Kidney (tissue), 14 donors: ENCODE measurements around the gene IFT88. TPM values are rescaled to one million over a fixed set of nuclear protein-coding genes. Genes with fewer than 3 reads are reported as not detected.

ENCODE experiments used
- DNase-seq, 5 donors: peaks; one replicate each; pipeline ENCODE4 v3.0.0-alpha.2; 2013 to 2020
- FAIRE-seq: peaks from 2 replicates; lab custom pipeline; 2012; peaks lifted over from hg19 to GRCh38; lab: Jason Lieb, UNC
- H3K27ac ChIP-seq, 2 donors: one replicate each; pipeline ENCODE4 v1.7.0; 2013; ENCODE audit warnings: low read depth in 2 of 2, low read length in 2 of 2, inconsistent platforms in 1 of 2
- H3K27me3 ChIP-seq: one replicate; pipeline ENCODE4 v1.7.1; 2013; ENCODE audit warnings: low read length, inconsistent platforms; ENCODE audit not compliant: control insufficient read depth, insufficient read depth
- H3K36me3 ChIP-seq, 3 donors: one replicate each; pipeline versions ENCODE4 v1.7.0 to v1.7.1; 2013; ENCODE audit warnings: low read length in 3 of 3, control low read depth in 1 of 3, inconsistent platforms in 1 of 3; ENCODE audit not compliant: insufficient read depth in 3 of 3, control insufficient read depth in 2 of 3
- H3K4me1 ChIP-seq, 3 donors: one replicate each; pipeline versions ENCODE4 v1.7.0 to v1.7.1; 2013; ENCODE audit warnings: low read length in 3 of 3, inconsistent platforms in 1 of 3, low read depth in 1 of 3; ENCODE audit not compliant: control insufficient read depth in 2 of 3, insufficient read depth in 2 of 3
- H3K4me3 ChIP-seq, 3 donors: one replicate each; pipeline versions ENCODE4 v1.7.0 to v1.8.1; 2013; ENCODE audit warnings: low read length in 3 of 3, control low read depth in 1 of 3, inconsistent platforms in 1 of 3
- H3K9ac ChIP-seq, 3 donors: one replicate each; pipeline versions ENCODE4 v1.7.0 to v1.7.1; 2013; ENCODE audit warnings: low read length in 3 of 3, control low read depth in 1 of 3, inconsistent platforms in 1 of 3
- H3K9me3 ChIP-seq, 3 donors: one replicate each; pipeline versions ENCODE4 v1.7.0 to v1.7.1; 2013; ENCODE audit warnings: low read length in 3 of 3, control low read depth in 1 of 3, inconsistent platforms in 1 of 3; ENCODE audit not compliant: control insufficient read depth in 2 of 3, insufficient read depth in 1 of 3
- intact Hi-C: fragments of 100-400 bp; cut with DNase I; formaldehyde crosslinking; loops from one replicate; pipeline ENCODE4 v1.11.1; 2022
- polyA plus RNA-seq: library from polyadenylated mRNA; stranded (reverse); fragments of 350-450 nt; fragmentation: Illumina TruSeq; extraction: RNeasy Lipid Tissue Mini Kit (QIAGEN cat#74804); gene quantifications from one replicate; pipeline ENCODE4 v1.2.3, GENCODE V29; 2014; ENCODE audit warnings: low read depth, low replicate concordance; ENCODE audit not compliant: insufficient read depth
- total RNA-seq: library from RNA; stranded (reverse); fragmentation: NEBNext Ultra II Directional; extraction: Animal tissue kit (Norgen Biotek cat#: 25700); gene quantifications from one replicate; pipeline ENCODE4 v1.2.1, GENCODE V29; 2021
- TF ChIP-seq, protein P1 (sequence below): IDR thresholded peaks from 3 replicates; pipeline ENCODE4 v1.5.1; 2012; ENCODE audit warnings: mild to moderate bottlenecking, moderate library complexity, borderline replicate concordance; ENCODE audit not compliant: insufficient read depth; ENCODE audit errors: extremely low read depth
- donor health status: control.
- donor health status: control.
- donor health status: control.
- donor health status: control.
- donor health status: control.
- donor health status: DM: yes; HTN: yes; CAD: no.
- donor health status: Normal renal cell carcinoma (clear cell type).

IFT88 gene
- total and polyA plus RNA-seq, 2 donors from 2014 or later, result 20.2 to 30.3 TPM

DNA sequence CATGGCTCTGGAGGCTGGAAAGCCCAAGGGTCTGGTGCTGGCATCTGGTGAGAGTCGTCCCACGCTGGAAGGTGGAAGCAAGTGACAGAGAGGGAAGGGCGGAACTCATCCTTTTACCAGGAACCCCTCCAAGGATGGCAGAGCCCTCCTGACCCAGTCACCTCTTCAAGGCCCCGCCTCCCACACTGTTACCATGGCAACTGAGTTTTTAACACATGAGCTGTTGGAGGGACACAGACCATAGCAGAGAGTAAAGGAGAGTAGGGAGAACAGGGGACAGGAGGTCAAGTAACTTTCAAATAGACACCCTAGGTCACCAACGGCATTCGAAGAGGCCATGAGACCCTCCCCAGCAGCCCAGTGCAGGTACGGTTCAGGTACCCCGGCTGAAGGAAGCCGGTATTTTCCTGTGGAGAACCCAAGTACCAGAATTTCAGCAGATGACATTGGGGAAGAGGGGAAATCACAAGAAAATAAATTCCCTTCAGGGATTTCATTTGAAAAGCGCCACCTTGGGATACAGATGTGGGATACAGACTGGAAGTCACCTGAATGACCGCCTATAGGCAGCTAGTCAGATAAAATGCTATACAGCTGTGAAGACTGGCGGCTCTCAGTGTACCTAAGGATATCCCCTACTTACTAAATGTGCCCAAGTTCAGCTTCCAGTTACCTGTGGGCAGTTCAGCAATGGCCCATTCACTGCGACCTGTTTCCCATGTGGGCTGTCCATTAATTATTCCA is 144.5 kb downstream of the IFT88 start:
- no peak for FAIRE-seq
- TF ChIP-seq, protein P1, sequence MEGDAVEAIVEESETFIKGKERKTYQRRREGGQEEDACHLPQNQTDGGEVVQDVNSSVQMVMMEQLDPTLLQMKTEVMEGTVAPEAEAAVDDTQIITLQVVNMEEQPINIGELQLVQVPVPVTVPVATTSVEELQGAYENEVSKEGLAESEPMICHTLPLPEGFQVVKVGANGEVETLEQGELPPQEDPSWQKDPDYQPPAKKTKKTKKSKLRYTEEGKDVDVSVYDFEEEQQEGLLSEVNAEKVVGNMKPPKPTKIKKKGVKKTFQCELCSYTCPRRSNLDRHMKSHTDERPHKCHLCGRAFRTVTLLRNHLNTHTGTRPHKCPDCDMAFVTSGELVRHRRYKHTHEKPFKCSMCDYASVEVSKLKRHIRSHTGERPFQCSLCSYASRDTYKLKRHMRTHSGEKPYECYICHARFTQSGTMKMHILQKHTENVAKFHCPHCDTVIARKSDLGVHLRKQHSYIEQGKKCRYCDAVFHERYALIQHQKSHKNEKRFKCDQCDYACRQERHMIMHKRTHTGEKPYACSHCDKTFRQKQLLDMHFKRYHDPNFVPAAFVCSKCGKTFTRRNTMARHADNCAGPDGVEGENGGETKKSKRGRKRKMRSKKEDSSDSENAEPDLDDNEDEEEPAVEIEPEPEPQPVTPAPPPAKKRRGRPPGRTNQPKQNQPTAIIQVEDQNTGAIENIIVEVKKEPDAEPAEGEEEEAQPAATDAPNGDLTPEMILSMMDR, result no peak
- Histone ChIP-seq H3K36me3 (no peaks in the 10 kb centered on the region), H3K27ac (no peak overlapping the region), H3K9ac (no peak overlapping the region), H3K4me1 (peaks cover 0 to 2% (median 0%) of the 10 kb centered on the region in 3 donors), H3K4me3 (no peak overlapping the region), H3K9me3 (no peaks in the 10 kb centered on the region), H3K27me3 (no peaks in the 10 kb centered on the region)
- intact Hi-C loops, result no loop called here
- DNase-seq, result peak in 2 of 5 donors; percentile 27 to 37

DNA sequence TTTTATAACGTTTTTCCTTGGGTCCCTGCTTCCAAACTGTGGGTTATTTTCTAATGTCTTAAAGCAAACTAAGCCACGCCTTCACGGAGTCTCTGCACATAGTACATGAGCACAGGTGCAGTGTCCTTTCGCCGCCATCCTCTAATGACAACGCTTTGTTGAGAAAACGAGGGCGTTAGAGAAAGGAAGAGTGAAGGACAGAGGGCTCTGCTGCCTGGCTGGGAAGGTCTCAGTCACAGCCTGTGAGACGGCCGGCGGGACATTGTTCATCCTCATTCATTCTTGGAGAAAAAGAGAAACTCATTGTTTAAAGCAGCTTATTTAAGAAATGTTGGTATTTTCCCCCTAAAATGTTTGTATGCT is 146.0 kb downstream of the IFT88 start:
- Histone ChIP-seq H3K9ac (no peak overlapping the region), H3K36me3 (no peaks in the 10 kb centered on the region), H3K27me3 (no peaks in the 10 kb centered on the region), H3K4me3 (peak overlapping the region in 2 of 3 donors; percentile 27 to 47), H3K4me1 (peaks cover 0 to 2% (median 0%) of the 10 kb centered on the region in 3 donors), H3K9me3 (no peaks in the 10 kb centered on the region), H3K27ac (no peak overlapping the region)
- FAIRE-seq, result no peak
- TF ChIP-seq, protein P1, result no peak
- peak in 1 of 5 donors; percentile 11 for DNase-seq
- intact Hi-C loops, result no loop called here

DNA sequence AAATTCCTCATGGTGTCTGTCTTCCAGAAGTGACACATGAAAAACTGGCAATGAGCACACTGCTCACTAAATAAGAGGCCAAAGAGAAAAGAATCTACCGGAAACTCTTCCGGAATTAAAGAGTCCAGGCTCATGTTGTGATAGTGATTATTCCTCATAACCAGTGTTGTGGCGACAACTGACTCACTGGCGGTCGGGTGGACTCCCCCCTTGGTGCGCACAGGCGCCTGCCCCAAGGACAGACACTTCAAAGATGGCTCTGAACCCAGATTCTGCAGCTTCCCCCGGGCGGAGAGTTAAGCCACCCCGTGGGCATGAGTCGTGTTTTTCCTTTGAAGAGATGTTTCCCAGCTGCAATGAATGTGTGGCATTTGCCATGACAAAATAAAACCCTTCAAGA is 146.8 kb downstream of the IFT88 start:
- Histone ChIP-seq H3K4me3 (no peak overlapping the region), H3K9me3 (no peaks in the 10 kb centered on the region), H3K27ac (no peak overlapping the region), H3K4me1 (peaks cover 0 to 2% (median 0%) of the 10 kb centered on the region in 3 donors), H3K27me3 (no peaks in the 10 kb centered on the region), H3K36me3 (no peaks in the 10 kb centered on the region), H3K9ac (no peak overlapping the region)
- FAIRE-seq, result no peak
- TF ChIP-seq, protein P1, result no peak
- intact Hi-C loops, result no loop called here
- no peak for DNase-seq
